ENCODE data around the gene HYAL3. TPM values are rescaled to one million over a fixed set of nuclear protein-coding genes. Genes with fewer than 3 reads are reported as not detected.

The HYAL3 gene
- total RNA-seq, 1 experiment from 2014 or later = 2.9 TPM

- no peak for TF ChIP-seq RORB (CRISPR knock-in tag; IDR thresholded peaks at IDR 0.05)
Measured at GRCh38 chr3:50260027-50260941, 38.9 kb downstream of the HYAL3 start (continued).

- Mint-ChIP-seq H3K36me3 (peaks cover 16% of the 10 kb centered on the region), H3K27ac (peak overlapping the region; percentile 91), H3K27me3 (ENCODE audit: low read depth) (no peaks in the 10 kb centered on the region), H3K4me1 (peaks cover 30% of the 10 kb centered on the region), H3K4me3 (peak overlapping the region; percentile 64), H3K9me3 (no peaks in the 10 kb centered on the region)
- ATAC-seq (0 out of 2 replicates have a peak, but pooled peaks have one; percentile 0), DNase-seq (ENCODE audit: low spot score) (peak; percentile 42)
- ChIA-PET POLR2A (interaction anchor here (0.6 to 1.6 kb wide), 6 partner anchors 9 to 40 kb away, joined by 3 to 6 read pairs (median 4); partner anchors contain the start of genes GNAI2, HYAL3, NAA80 and SEMA3B), CTCF (interaction anchor here (0.8 to 7.6 kb wide), 28 partner anchors 8 to 135 kb away, joined by 3 to 151 read pairs (median 8); partner anchors contain the start of genes GNAI2, HYAL1, HYAL2 and HYAL3)
- TF ChIP-seq ATF3 (CRISPR knock-in tag; conservative IDR thresholded peaks at IDR 0.05) = no peak
- TF ChIP-seq ZNF281 (CRISPR knock-in tag; IDR thresholded peaks at IDR 0.05) = no peak
- TF ChIP-seq ZBTB21 (CRISPR knock-in tag; IDR thresholded peaks at IDR 0.05; ENCODE audit: borderline replicate concordance) = no peak
- TF ChIP-seq E2F5 (CRISPR knock-in tag; IDR thresholded peaks at IDR 0.05) = no peak
- TF ChIP-seq IRF1 (CRISPR knock-in tag; IDR thresholded peaks at IDR 0.05) = no peak
- TF ChIP-seq HMGA2 (CRISPR knock-in tag; IDR thresholded peaks at IDR 0.05) = no peak
- no peak for TF ChIP-seq KAT7 (CRISPR knock-in tag; IDR thresholded peaks at IDR 0.05; ENCODE audit: borderline replicate concordance)
- no peak for TF ChIP-seq FOXP4 (CRISPR knock-in tag; IDR thresholded peaks at IDR 0.05)
- TF ChIP-seq ZNF671 (CRISPR knock-in tag; IDR thresholded peaks at IDR 0.05) = no peak
- TF ChIP-seq ZMAT4 (CRISPR knock-in tag; IDR thresholded peaks at IDR 0.05) = no peak
- no peak for TF ChIP-seq NFE2L1 (CRISPR knock-in tag; IDR thresholded peaks at IDR 0.05)
- TF ChIP-seq TEAD4 (CRISPR knock-in tag; IDR thresholded peaks at IDR 0.05) = no peak
- no peak for TF ChIP-seq CBFB (CRISPR knock-in tag; IDR thresholded peaks at IDR 0.05; ENCODE audit: low read depth)
- TF ChIP-seq ARID4B (CRISPR knock-in tag; IDR thresholded peaks at IDR 0.05; ENCODE audit: borderline replicate concordance) = no peak
- TF ChIP-seq ELF4 (CRISPR knock-in tag; IDR thresholded peaks at IDR 0.05; ENCODE audit: low read depth) = no peak
- no peak for TF ChIP-seq TP53 (CRISPR knock-in tag; IDR thresholded peaks at IDR 0.05)
Measured at GRCh38 chr3:50259432-50260026, 39.7 kb downstream of the HYAL3 start.
